Measurements from ENCODE around the gene KMT2E. TPM values are rescaled to one million over a fixed set of nuclear protein-coding genes. Genes with fewer than 3 reads are reported as not detected.

KMT2E gene
- total RNA-seq, 1 experiment from 2014 or later = 38.2 TPM

- Histone ChIP-seq H3K27me3 (ENCODE audit: insufficient read depth, low read length) (no peaks in the 10 kb centered on the region), H3K79me2 (ENCODE audit: insufficient read depth, low read length) (no peaks in the 10 kb centered on the region), H2BK12ac (ENCODE audit: insufficient read length, low read depth, low read length) (no peak overlapping the region), H3K14ac (ENCODE audit: insufficient read depth, low read length) (no peak overlapping the region), H3K23me2 (ENCODE audit: insufficient read length, low read depth, low read length, poor library complexity, severe bottlenecking) (no peaks in the 10 kb centered on the region), H2BK5ac (ENCODE audit: insufficient read length, low read length) (no peak overlapping the region), H4K5ac (ENCODE audit: insufficient read length, low read depth, low read length) (no peak overlapping the region), H2BK120ac (ENCODE audit: low read depth, low read length, poor library complexity, severe bottlenecking) (no peak overlapping the region), H3K18ac (ENCODE audit: insufficient read length, low read depth, low read length) (no peak overlapping the region), H2BK20ac (ENCODE audit: low read depth, low read length, poor library complexity, severe bottlenecking) (no peak overlapping the region), H3K27ac (ENCODE audit: insufficient read length, low read depth, low read length) (no peak overlapping the region), H3K4ac (ENCODE audit: low read depth, low read length) (no peak overlapping the region), H4K20me1 (ENCODE audit: control insufficient read depth, insufficient read depth, insufficient read length) (no peaks in the 10 kb centered on the region), H4K91ac (ENCODE audit: insufficient read length, low read depth, low read length) (no peak overlapping the region), H3K79me1 (ENCODE audit: insufficient read depth, low read depth, low read length, poor library complexity, severe bottlenecking) (no peaks in the 10 kb centered on the region), H2AFZ (ENCODE audit: low read length) (no peak overlapping the region), H2AK5ac (ENCODE audit: insufficient read length, low read length) (no peak overlapping the region), H3K4me1 (ENCODE audit: insufficient read depth, low read length) (no peaks in the 10 kb centered on the region), H2BK15ac (ENCODE audit: low read depth, low read length) (no peak overlapping the region), H4K8ac (replicated peaks; ENCODE audit: insufficient read length, low read depth, low read length) (no peak overlapping the region), H3K4me2 (ENCODE audit: insufficient read depth, insufficient read length, low read length) (no peak overlapping the region), H3K9me3 (ENCODE audit: control insufficient read depth, low read depth, low read length) (no peaks in the 10 kb centered on the region), H3K9ac (ENCODE audit: extremely low read depth, insufficient read length, low read length) (no peak overlapping the region), H3T11ph (ENCODE audit: low read length) (no peak overlapping the region), H3K23ac (ENCODE audit: insufficient read length, low read depth, low read length) (no peak overlapping the region), H3K56ac (ENCODE audit: insufficient read length, low read depth, low read length) (no peak overlapping the region)
- no peak for TF ChIP-seq CTCF (conservative IDR thresholded peaks at IDR 0.05)
- Mint-ChIP-seq H3K27me3 (ENCODE audit: low read depth) (no peaks in the 10 kb centered on the region), H3K36me3 (ENCODE audit: insufficient read depth in 1 of 3, low read depth in 3 of 3) (no peaks in the 10 kb centered on the region; a peak in 2 of 7 replicates), H3K4me3 (no peak overlapping the region), H3K27ac (no peak overlapping the region; a peak in 1 of 7 replicates), H3K4me1 (no peaks in the 10 kb centered on the region), H3K9me3 (no peaks in the 10 kb centered on the region)
- no CpG with 5 or more reads among the region's 2 CpGs for WGBS (ENCODE audit: extremely low coverage, insufficient read length, low lambda C conversion rate)
- no peak for DNase-seq
Measured at GRCh38 chr7:105154084-105154483, 140.1 kb downstream of the KMT2E start.
